OCI-LY7 (cell line): ENCODE data around the gene TAL1. TPM values are rescaled to one million over a fixed set of nuclear protein-coding genes. Genes with fewer than 3 reads are reported as not detected.

Source experiments
- BruUV-seq: library from RNA; stranded (reverse); fragments of 400-500 nt; replicated peaks from 2 replicates; lab custom pipeline; 2021; lab: Mats Ljungman, UMichigan
- CTCF ChIA-PET: fragments of 300-600 bp; sonication (Branson Sonifier 250); formaldehyde crosslinking; loops from one replicate; lab custom pipeline; 2022; ENCODE audit warnings: antibody characterized with exemption; ENCODE audit not compliant: unreplicated experiment; lab: Charles Lee
- POLR2A ChIA-PET: fragments of 300-600 bp; sonication (Branson Sonifier 250); formaldehyde crosslinking; loops from one replicate; lab custom pipeline; 2022; ENCODE audit warnings: antibody characterized with exemption; lab: Charles Lee
- DNase-seq: peaks from one replicate; pipeline ENCODE4 v3.0.0-alpha.2; 2015; ENCODE audit warnings: low spot score
- H2AFZ ChIP-seq: fragments of 200-600 bp; sonication (generic), shearing (Covaris generic); 2 replicates; pipeline ENCODE4 v1.6.1; 2014; ENCODE audit warnings: mild to moderate bottlenecking, antibody characterized with exemption, low read length, moderate library complexity
- H3K27ac ChIP-seq: fragments of 200-600 bp; sonication (generic); 2 replicates; pipeline ENCODE4 v1.5.1; 2014; ENCODE audit warnings: mixed run types, low read depth, mild to moderate bottlenecking, moderate library complexity, low read length, inconsistent platforms; ENCODE audit not compliant: poor library complexity, severe bottlenecking
- H3K36me3 ChIP-seq: fragments of 200-600 bp; sonication (generic); 2 replicates; pipeline ENCODE4 v1.6.1; 2014; ENCODE audit warnings: mild to moderate bottlenecking, antibody characterized with exemption, low read length, moderate library complexity, mixed read lengths; ENCODE audit not compliant: insufficient read depth
- H3K4me1 ChIP-seq: fragments of 200-600 bp; sonication (generic); 2 replicates; pipeline ENCODE4 v1.5.1; 2014; ENCODE audit warnings: mild to moderate bottlenecking, low read length; ENCODE audit not compliant: insufficient read depth, poor library complexity, severe bottlenecking
- H3K4me2 ChIP-seq: fragments of 200-600 bp; sonication (generic); 2 replicates; pipeline ENCODE4 v1.6.1; 2014; ENCODE audit warnings: mild to moderate bottlenecking, low read length
- H3K4me3 ChIP-seq: fragments of 200-600 bp; sonication (generic); 2 replicates; pipeline ENCODE4 v1.5.1; 2014; ENCODE audit warnings: mild to moderate bottlenecking, low read depth, low read length; ENCODE audit not compliant: poor library complexity, severe bottlenecking
- H3K79me2 ChIP-seq: fragments of 200-600 bp; sonication (generic); 2 replicates; pipeline ENCODE4 v1.6.1; 2016; ENCODE audit warnings: low read depth, mild to moderate bottlenecking, low read length, moderate library complexity, mixed read lengths; ENCODE audit not compliant: insufficient read depth
- H3K9me2 ChIP-seq: fragments of 200-600 bp; sonication (generic); 2 replicates; pipeline ENCODE4 v1.6.1; 2016; ENCODE audit warnings: mild to moderate bottlenecking, low read length, mixed read lengths; ENCODE audit not compliant: insufficient read depth
- H3K9me3 ChIP-seq: fragments of 200-600 bp; sonication (generic); 2 replicates; pipeline ENCODE4 v1.6.1; 2014; ENCODE audit warnings: mild to moderate bottlenecking, mixed run types, low read length, mixed read lengths
- H4K20me1 ChIP-seq: fragments of 200-600 bp; sonication (generic); 2 replicates; pipeline ENCODE4 v1.6.1; 2014; ENCODE audit warnings: mild to moderate bottlenecking, antibody characterized with exemption, low read length, moderate library complexity, mixed read lengths; ENCODE audit not compliant: insufficient read depth
- EZH2phosphoT487 ChIP-seq: fragments of 200-600 bp; sonication (generic); IDR thresholded peaks from 2 replicates; pipeline ENCODE4 v1.6.1; 2018; ENCODE audit warnings: low read depth, borderline replicate concordance, mild to moderate bottlenecking, mixed run types, antibody characterized with exemption, low read length, moderate library complexity, mixed read lengths
- intact Hi-C: fragments of 100-400 bp; cut with micrococcal nuclease; formaldehyde crosslinking; loops from one replicate; pipeline ENCODE4 v1.10.0; 2022; ENCODE audit not compliant: unreplicated experiment
- total RNA-seq, 2 experiments: library from RNA; depleted of rRNA in 1 of 2; stranded (reverse); fragments of >200 nt in 1 of 2; shearing (Covaris generic) in 1 of 2; gene quantifications; 2 replicates each; pipeline ENCODE4 v1.2.3, GENCODE V29; 2014 to 2022
- TF ChIP-seq, protein P1 (sequence below): fragments of 200-600 bp; sonication (generic); conservative IDR thresholded peaks from 2 replicates; pipeline ENCODE4 v1.5.1; 2014; ENCODE audit warnings: mild to moderate bottlenecking, antibody characterized with exemption, low read length, moderate library complexity, mixed read lengths

The TAL1 gene
- total RNA-seq, 2 experiments from 2014 or later: not detected

DNA sequence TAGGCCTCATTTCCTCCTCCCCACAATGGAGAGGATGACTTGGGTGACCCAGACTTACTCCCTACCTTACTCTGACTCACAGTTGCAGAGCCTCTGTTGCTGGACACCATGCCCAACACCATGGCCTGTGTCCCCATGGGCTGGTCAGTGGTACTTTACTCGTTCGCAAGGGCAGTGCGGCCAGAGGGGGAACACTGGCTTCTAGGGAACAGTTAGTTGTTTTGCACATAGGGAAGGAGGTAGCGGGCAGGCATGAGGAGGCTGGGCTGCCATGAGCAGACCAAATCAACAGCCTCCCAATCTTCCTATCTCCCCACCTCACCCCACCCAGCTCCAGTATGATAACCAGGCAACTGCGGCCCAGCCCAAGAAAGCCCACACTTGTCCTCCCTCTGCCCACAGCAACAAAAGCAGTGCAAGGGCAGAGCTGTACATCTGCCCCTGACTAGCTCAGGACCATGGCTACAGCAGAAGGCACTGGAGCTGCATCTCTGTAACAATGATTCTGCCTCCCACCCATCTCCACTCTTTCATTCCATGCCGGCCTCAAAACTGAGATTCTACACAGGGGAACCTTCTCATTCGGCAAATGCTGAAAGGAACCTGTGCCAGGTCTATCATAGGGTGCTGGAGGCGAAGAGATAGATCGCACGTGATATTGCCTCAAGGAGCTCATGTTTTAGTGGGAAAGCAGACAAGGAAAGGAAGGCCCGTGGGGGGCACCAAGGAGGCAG lies 18.6 kb downstream of the TAL1 start:
- ChIA-PET CTCF (interaction anchor here (0.6 kb wide), 1 partner anchor 178 kb away, joined by 3 read pairs; no protein-coding TSS in a partner anchor), POLR2A (no interaction called here)
- DNase-seq: no peak
- intact Hi-C loops: no loop called here
- Histone ChIP-seq H3K79me2 (no peaks in the 10 kb centered on the region), H3K9me3 (no peaks in the 10 kb centered on the region), H3K36me3 (no peaks in the 10 kb centered on the region), H3K27ac (no peak overlapping the region), H3K4me2 (no peak overlapping the region), H4K20me1 (no peaks in the 10 kb centered on the region), H3K4me3 (no peak overlapping the region), H3K4me1 (no peaks in the 10 kb centered on the region), H3K9me2 (no peaks in the 10 kb centered on the region), H2AFZ (no peak overlapping the region)
- no TSS peak for BruUV-seq
- TF ChIP-seq, protein P1, sequence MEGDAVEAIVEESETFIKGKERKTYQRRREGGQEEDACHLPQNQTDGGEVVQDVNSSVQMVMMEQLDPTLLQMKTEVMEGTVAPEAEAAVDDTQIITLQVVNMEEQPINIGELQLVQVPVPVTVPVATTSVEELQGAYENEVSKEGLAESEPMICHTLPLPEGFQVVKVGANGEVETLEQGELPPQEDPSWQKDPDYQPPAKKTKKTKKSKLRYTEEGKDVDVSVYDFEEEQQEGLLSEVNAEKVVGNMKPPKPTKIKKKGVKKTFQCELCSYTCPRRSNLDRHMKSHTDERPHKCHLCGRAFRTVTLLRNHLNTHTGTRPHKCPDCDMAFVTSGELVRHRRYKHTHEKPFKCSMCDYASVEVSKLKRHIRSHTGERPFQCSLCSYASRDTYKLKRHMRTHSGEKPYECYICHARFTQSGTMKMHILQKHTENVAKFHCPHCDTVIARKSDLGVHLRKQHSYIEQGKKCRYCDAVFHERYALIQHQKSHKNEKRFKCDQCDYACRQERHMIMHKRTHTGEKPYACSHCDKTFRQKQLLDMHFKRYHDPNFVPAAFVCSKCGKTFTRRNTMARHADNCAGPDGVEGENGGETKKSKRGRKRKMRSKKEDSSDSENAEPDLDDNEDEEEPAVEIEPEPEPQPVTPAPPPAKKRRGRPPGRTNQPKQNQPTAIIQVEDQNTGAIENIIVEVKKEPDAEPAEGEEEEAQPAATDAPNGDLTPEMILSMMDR: no peak
- TF ChIP-seq EZH2phosphoT487: no peak

DNA sequence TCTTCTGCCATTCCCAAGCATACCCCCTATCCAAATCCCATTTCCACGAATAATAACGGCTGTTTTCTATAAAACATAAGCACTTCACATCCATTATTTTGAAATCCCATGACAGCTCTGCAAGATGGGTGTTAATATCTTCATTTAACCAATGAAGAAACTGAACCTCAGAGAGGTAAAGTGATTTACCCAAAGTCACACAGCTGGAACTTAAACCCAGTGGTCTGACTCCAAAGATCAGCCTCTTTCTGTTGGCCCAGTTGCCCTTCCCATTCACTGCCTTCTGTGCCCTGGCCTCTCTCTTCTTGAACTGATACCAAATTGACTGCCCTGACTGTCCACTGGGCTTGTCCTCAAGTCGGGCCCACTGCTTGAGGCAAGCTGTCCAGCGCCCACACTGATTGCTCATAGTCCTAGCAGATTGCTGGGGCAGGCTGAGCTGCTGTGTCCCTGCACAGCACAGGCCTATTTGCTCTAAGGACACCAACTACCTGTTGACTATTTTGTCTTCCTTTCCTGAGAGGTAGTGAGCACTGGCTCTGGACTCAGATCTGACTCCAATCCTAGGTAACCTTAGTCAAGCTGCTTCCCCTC lies 19.3 kb downstream of the TAL1 start:
- ChIA-PET CTCF (interaction anchor here (0.5 to 0.6 kb wide), 2 partner anchors 144 to 179 kb away, joined by 3 to 7 read pairs; no protein-coding TSS in a partner anchor), POLR2A (interaction anchor here (1.3 kb wide), 1 partner anchor 11 kb away, joined by 3 read pairs; no protein-coding TSS in a partner anchor)
- no peaks in the 10 kb centered on the region for H3K9me3 ChIP-seq
- H3K4me1 ChIP-seq: no peaks in the 10 kb centered on the region
- no peaks in the 10 kb centered on the region for H3K79me2 ChIP-seq
- no peak overlapping the region for H3K4me2 ChIP-seq
- H3K36me3 ChIP-seq: no peaks in the 10 kb centered on the region
- no peaks in the 10 kb centered on the region for H4K20me1 ChIP-seq
- no peaks in the 10 kb centered on the region for H3K9me2 ChIP-seq
- H3K27ac ChIP-seq: no peak overlapping the region
- TF ChIP-seq, protein P1: no peak
- no peak for TF ChIP-seq EZH2phosphoT487
- no peak overlapping the region for H2AFZ ChIP-seq
- no TSS peak for BruUV-seq
- no peak overlapping the region for H3K4me3 ChIP-seq
- intact Hi-C loops: no loop called here
- no peak for DNase-seq
